HepG2 (cell line): ENCODE data around the gene KATNA1. TPM values are rescaled to one million over a fixed set of nuclear protein-coding genes. Genes with fewer than 3 reads are reported as not detected.

Source experiments
- ARID4A ChIP-seq: sonication (generic); formaldehyde crosslinking; IDR thresholded peaks from 2 replicates; pipeline ENCODE4 v1.5.0; 2020; ENCODE audit warnings: mild to moderate bottlenecking, missing genetic modification reagents, borderline replicate concordance
- BCL6 ChIP-seq: IDR thresholded peaks from 2 replicates; pipeline ENCODE4 v1.6.1; 2016; ENCODE audit warnings: missing genetic modification reagents, missing compliant biosample characterization
- EED ChIP-seq: sonication (generic); formaldehyde crosslinking; IDR thresholded peaks from 2 replicates; pipeline ENCODE4 v1.5.0; 2020; ENCODE audit warnings: mild to moderate bottlenecking, missing genetic modification reagents
- EP300 ChIP-seq, 3 experiments: sonication (generic) in 1 of 3; formaldehyde crosslinking in 1 of 3; IDR thresholded peaks; 2 replicates each; pipeline versions ENCODE4 v1.5.1 to v1.6.1; 2011 to 2020; ENCODE audit warnings: low read depth in 2 of 3, low read length in 2 of 3, borderline replicate concordance in 1 of 3, improper control_type of control experiment in 1 of 3, mild to moderate bottlenecking in 1 of 3, missing genetic modification reagents in 1 of 3, moderate library complexity in 1 of 3
- HINFP ChIP-seq: sonication (generic); formaldehyde crosslinking; IDR thresholded peaks from 2 replicates; pipeline ENCODE4 v1.4.0; 2020; ENCODE audit warnings: low read depth, mild to moderate bottlenecking, missing genetic modification reagents
- MAFK ChIP-seq, 2 experiments: IDR thresholded peaks in 1 of 2; conservative IDR thresholded peaks in 1 of 2; 2 replicates each; pipeline ENCODE4 v1.6.1; 2011; ENCODE audit warnings: improper control_type of control experiment in 2 of 2, low read length in 2 of 2
- MLXIP ChIP-seq: sonication (generic); formaldehyde crosslinking; IDR thresholded peaks from 2 replicates; pipeline ENCODE4 v1.9.0; 2021; ENCODE audit warnings: missing genetic modification reagents, borderline replicate concordance
- PCBP1 ChIP-seq: fragments of 200-400 bp; formaldehyde crosslinking; IDR thresholded peaks from 2 replicates; pipeline ENCODE4 v1.6.1; 2017; ENCODE audit warnings: mild to moderate bottlenecking, low read depth, low read length, borderline replicate concordance
- ZBTB3 ChIP-seq: sonication (generic); formaldehyde crosslinking; IDR thresholded peaks from 2 replicates; pipeline ENCODE4 v1.4.0; 2020; ENCODE audit warnings: low read depth, mild to moderate bottlenecking, moderate library complexity, missing genetic modification reagents, borderline replicate concordance
- ZNF224 ChIP-seq: sonication (generic); formaldehyde crosslinking; IDR thresholded peaks from 2 replicates; pipeline ENCODE4 v1.5.0; 2020; ENCODE audit warnings: mild to moderate bottlenecking, missing genetic modification reagents
- ZNF33B ChIP-seq: sonication (generic); formaldehyde crosslinking; IDR thresholded peaks from 2 replicates; pipeline ENCODE4 v1.5.1; 2020; ENCODE audit warnings: mild to moderate bottlenecking, missing genetic modification reagents
- ZNF570 ChIP-seq: sonication (generic); formaldehyde crosslinking; IDR thresholded peaks from 2 replicates; pipeline ENCODE4 v1.4.0; 2020; ENCODE audit warnings: mild to moderate bottlenecking, missing genetic modification reagents, borderline replicate concordance
- ZNF891 ChIP-seq: sonication (generic); formaldehyde crosslinking; IDR thresholded peaks from 2 replicates; pipeline ENCODE4 v1.5.0; 2020; ENCODE audit warnings: mild to moderate bottlenecking, missing genetic modification reagents
- ZSCAN20 ChIP-seq: sonication (generic); formaldehyde crosslinking; IDR thresholded peaks from 2 replicates; pipeline ENCODE4 v1.4.0; 2020; ENCODE audit warnings: missing genetic modification reagents, mild to moderate bottlenecking, borderline replicate concordance
- ZSCAN21 ChIP-seq: sonication (generic); formaldehyde crosslinking; IDR thresholded peaks from 2 replicates; pipeline ENCODE4 v1.8.0; 2022; ENCODE audit warnings: mild to moderate bottlenecking, missing genetic modification reagents, moderate library complexity, borderline replicate concordance
- polyA plus RNA-seq, 8 experiments: library from polyadenylated mRNA; depleted of rRNA in 3 of 8; stranded (reverse) in 7 of 8; unstranded in 1 of 8; fragments of >200 nt; fragmentation: Illumina TruSeq in 4 of 8; extraction: Trizol in 4 of 8; gene quantifications; 2 replicates each; pipeline versions ENCODE4 v1.2.1 to v1.2.3, GENCODE V29; 2011 to 2016; ENCODE audit warnings: low read depth in 4 of 8, missing spikeins in 1 of 8, mixed read lengths in 1 of 8; ENCODE audit not compliant: insufficient read depth in 1 of 8
- total RNA-seq, 5 experiments: library from RNA; depleted of rRNA; stranded (reverse); fragments of >200 nt; fragmentation: Illumina TruSeq; extraction: Trizol; gene quantifications; 2 replicates each; pipeline ENCODE4 v1.2.3, GENCODE V29; 2016; ENCODE audit warnings: low read depth in 1 of 5

KATNA1 gene
- total and polyA plus RNA-seq, 2 of the 13 experiments (the other 11 are each of a cell fraction or from before 2014, with no cell fraction given), result 14.8 to 25.3 TPM

- peak; percentile 77 for TF ChIP-seq EED (CRISPR knock-in tag)
- TF ChIP-seq MLXIP (CRISPR knock-in tag), result no peak
- no peak for TF ChIP-seq MAFK (conservative IDR thresholded peaks at IDR 0.05 in 1 of 2, IDR thresholded peaks at IDR 0.05 in 1 of 2; ENCODE audit: low read length in 2 of 2)
- TF ChIP-seq ZNF33B (CRISPR knock-in tag), result peak; percentile 66; the same call in 1 of the 2 replicates
- TF ChIP-seq ARID4A, result peak; percentile 77
- no peak for TF ChIP-seq EP300 (IDR thresholded peaks at IDR 0.05; ENCODE audit: low read depth in 2 of 2, low read length in 2 of 2)
- TF ChIP-seq EP300 (CRISPR knock-in tag; IDR thresholded peaks at IDR 0.05; ENCODE audit: borderline replicate concordance), result no peak
- 0 out of 2 replicates have a peak, but pooled peaks have one; percentile 26 for TF ChIP-seq ZSCAN21 (CRISPR knock-in tag)
- TF ChIP-seq ZNF224 (CRISPR knock-in tag), result peak; percentile 80; the same call in 1 of the 2 replicates
- peak; percentile 63; the same call in 1 of the 2 replicates for TF ChIP-seq PCBP1
- peak; percentile 59; the same call in 1 of the 2 replicates for TF ChIP-seq HINFP (CRISPR knock-in tag)
- no peak for TF ChIP-seq ZSCAN20 (CRISPR knock-in tag)
- peak; percentile 72; the same call in 1 of the 2 replicates for TF ChIP-seq ZBTB3 (CRISPR knock-in tag)
- TF ChIP-seq ZNF570 (CRISPR knock-in tag), result no peak
- peak; percentile 91; the same call in 1 of the 2 replicates for TF ChIP-seq ZNF891 (CRISPR knock-in tag)
- TF ChIP-seq BCL6, result no peak
Measured at GRCh38 chr6:149566410-149567193, 81.9 kb downstream of the KATNA1 start (continued).
